ENCODE data around the gene ACRV1. TPM values are rescaled to one million over a fixed set of nuclear protein-coding genes. Genes with fewer than 3 reads are reported as not detected.

Gene ACRV1
- total RNA-seq, 3 donors from 2014 or later, result 0.38 TPM; not detected in 2

GRCh38 chr11:125626288-125626950 is 54.2 kb downstream of the ACRV1 start:
- Histone ChIP-seq H3K4me3 (peak overlapping the region; percentile 44), H3K36me3 (ENCODE audit: low read depth) (no peaks in the 10 kb centered on the region), H3K4me1 (ENCODE audit: low read depth) (peaks cover 5% of the 10 kb centered on the region), H3K9me3 (no peaks in the 10 kb centered on the region)
- ATAC-seq (peak; percentile 50), DNase-seq (peak in 2 of 3 donors; percentile 39 to 73)
- intact Hi-C loops (cut with DNase I, micrococcal nuclease), result no loop called here
- no peak for TF ChIP-seq CTCF (IDR thresholded peaks at IDR 0.05)

- TF ChIP-seq CTCF (IDR thresholded peaks at IDR 0.05), result no peak
- no peaks in the 10 kb centered on the region for H3K9me3 ChIP-seq
- H3K4me1 ChIP-seq (ENCODE audit: low read depth), result peaks cover 5% of the 10 kb centered on the region
- ATAC-seq, result peak; percentile 91
- intact Hi-C loops (cut with DNase I, micrococcal nuclease), result no loop called here
- no peaks in the 10 kb centered on the region for H3K36me3 ChIP-seq (ENCODE audit: low read depth)
- peak; percentile 91 to 94 (median 93) for DNase-seq
- peak overlapping the region; percentile 44 for H3K4me3 ChIP-seq
Measured at GRCh38 chr11:125625630-125626287, 54.9 kb downstream of the ACRV1 start.

GRCh38 chr11:125625225-125625629 is 55.4 kb downstream of the ACRV1 start:
- intact Hi-C loops (cut with DNase I, micrococcal nuclease), result no loop called here
- ATAC-seq (no peak), DNase-seq (no peak)
- Histone ChIP-seq H3K4me1 (ENCODE audit: low read depth) (peaks cover 5% of the 10 kb centered on the region), H3K36me3 (ENCODE audit: low read depth) (no peaks in the 10 kb centered on the region), H3K9me3 (no peaks in the 10 kb centered on the region), H3K4me3 (peak overlapping the region; percentile 44)
- no peak for TF ChIP-seq CTCF (IDR thresholded peaks at IDR 0.05)

- H3K36me3 ChIP-seq (ENCODE audit: low read depth), result no peaks in the 10 kb centered on the region
- peaks cover 5% of the 10 kb centered on the region for H3K4me1 ChIP-seq (ENCODE audit: low read depth)
- TF ChIP-seq CTCF (IDR thresholded peaks at IDR 0.05), result no peak
- no peaks in the 10 kb centered on the region for H3K9me3 ChIP-seq
- DNase-seq (peak in 2 of 3 donors; percentile 12 to 42), ATAC-seq (no peak)
- H3K4me3 ChIP-seq, result peak within 1 kb of the TSS; percentile 44
- intact Hi-C loops (cut with DNase I, micrococcal nuclease), result no loop called here
Measured at GRCh38 chr11:125624756-125625213, 55.9 kb downstream of the ACRV1 start, which contains the start of gene CHEK1. CHEK1 (plus strand) TSS chr11:125625163; CDS start chr11:125626769, 1,606 bp downstream.

- H3K4me1 ChIP-seq (ENCODE audit: low read depth), result peaks cover 5% of the 10 kb centered on the region
- intact Hi-C loops (cut with DNase I, micrococcal nuclease), result no loop called here
- DNase-seq, result no peak
- TF ChIP-seq CTCF (IDR thresholded peaks at IDR 0.05), result no peak
- H3K36me3 ChIP-seq (ENCODE audit: low read depth), result no peaks in the 10 kb centered on the region
- H3K4me3 ChIP-seq, result no peak overlapping the region
- no peak for ATAC-seq
- H3K9me3 ChIP-seq, result no peaks in the 10 kb centered on the region
Measured at GRCh38 chr11:125623064-125623463, 57.6 kb downstream of the ACRV1 start.

All from mucosa of descending colon (tissue), 3 donors.